ENCODE results near the gene EFR3B. TPM values are rescaled to one million over a fixed set of nuclear protein-coding genes. Genes with fewer than 3 reads are reported as not detected.

The EFR3B gene
- total RNA-seq, 1 donor from 2014 or later, result 0.07 TPM

GRCh38 chr2:25081237-25081790 is 39.4 kb downstream of the EFR3B start:
- peaks cover 10% of the 10 kb centered on the region for H3K27me3 Mint-ChIP-seq
- H3K36me3 Mint-ChIP-seq (ENCODE audit: low read depth), result no peaks in the 10 kb centered on the region
- no peak for DNase-seq
- ChIA-PET CTCF (no interaction called here), POLR2A (no interaction called here)
- intact Hi-C loops (cut with micrococcal nuclease), result no loop called here
- TF ChIP-seq CTCF (IDR thresholded peaks at IDR 0.05), result no peak
- no peak overlapping the region for H3K4me3 Mint-ChIP-seq
- no peaks in the 10 kb centered on the region for H3K9me3 Mint-ChIP-seq
- no peak overlapping the region for H3K27ac Mint-ChIP-seq
- ATAC-seq (ENCODE audit: low read depth), result no peak
- H3K4me1 Mint-ChIP-seq, result no peaks in the 10 kb centered on the region

GRCh38 chr2:25082002-25082622 is 40.2 kb downstream of the EFR3B start:
- Mint-ChIP-seq H3K36me3 (ENCODE audit: low read depth) (no peaks in the 10 kb centered on the region), H3K4me3 (no peak overlapping the region), H3K9me3 (no peaks in the 10 kb centered on the region), H3K4me1 (no peaks in the 10 kb centered on the region), H3K27ac (no peak overlapping the region), H3K27me3 (peaks cover 10% of the 10 kb centered on the region)
- ChIA-PET POLR2A (no interaction called here), CTCF (no interaction called here)
- ATAC-seq (ENCODE audit: low read depth) (no peak), DNase-seq (no peak)
- no peak for TF ChIP-seq CTCF (IDR thresholded peaks at IDR 0.05)
- intact Hi-C loops (cut with micrococcal nuclease), result no loop called here

- Mint-ChIP-seq H3K9me3 (no peaks in the 10 kb centered on the region), H3K27ac (no peak overlapping the region), H3K4me1 (no peaks in the 10 kb centered on the region), H3K36me3 (ENCODE audit: low read depth) (no peaks in the 10 kb centered on the region), H3K4me3 (no peak overlapping the region), H3K27me3 (peaks cover 3% of the 10 kb centered on the region)
- ChIA-PET POLR2A (no interaction called here), CTCF (no interaction called here)
- no peak for DNase-seq
- no peak for ATAC-seq (ENCODE audit: low read depth)
- TF ChIP-seq CTCF (IDR thresholded peaks at IDR 0.05), result no peak
- intact Hi-C loops (cut with micrococcal nuclease), result no loop called here
These were observed 44.1 kb downstream of the EFR3B start for GRCh38 chr2:25085761-25086560.

- no peak for TF ChIP-seq CTCF (IDR thresholded peaks at IDR 0.05)
- H3K36me3 Mint-ChIP-seq (ENCODE audit: low read depth), result no peaks in the 10 kb centered on the region
- POLR2A ChIA-PET, result no interaction called here
- no peak overlapping the region for H3K27ac Mint-ChIP-seq
- CTCF ChIA-PET, result no interaction called here
- H3K4me3 Mint-ChIP-seq, result no peak overlapping the region
- intact Hi-C loops (cut with micrococcal nuclease), result no loop called here
- no peaks in the 10 kb centered on the region for H3K9me3 Mint-ChIP-seq
- DNase-seq (no peak), ATAC-seq (ENCODE audit: low read depth) (no peak)
- peaks cover 3% of the 10 kb centered on the region for H3K27me3 Mint-ChIP-seq
- H3K4me1 Mint-ChIP-seq, result no peaks in the 10 kb centered on the region
These were observed 47.1 kb downstream of the EFR3B start for GRCh38 chr2:25088817-25089516.
